NCI-H2081 treated with DMSO at 0.1 percent for 48 hours (cell line): Measurements from ENCODE around the gene FGF3.

Source experiments
- DNase-seq: peaks from one replicate; lab custom pipeline; 2025; lab: John Stamatoyannopoulos, UW

Gene FGF3

GRCh38 chr11:69818603-69819441, at the start of gene FGF3:
FGF3 (minus strand) TSS chr11:69819416; CDS start chr11:69818933, 483 bp downstream.
- no peak for DNase-seq

- no peak for DNase-seq
Observed at GRCh38 chr11:69868871-69869270, 49.7 kb upstream of the FGF3 start.

- no peak for DNase-seq
Observed at GRCh38 chr11:69868006-69868810, 49.0 kb upstream of the FGF3 start.

- no peak for DNase-seq
Observed at GRCh38 chr11:69867076-69868005, 48.1 kb upstream of the FGF3 start.

- DNase-seq: no peak
Observed at GRCh38 chr11:69866648-69867047, 47.4 kb upstream of the FGF3 start.

DNA sequence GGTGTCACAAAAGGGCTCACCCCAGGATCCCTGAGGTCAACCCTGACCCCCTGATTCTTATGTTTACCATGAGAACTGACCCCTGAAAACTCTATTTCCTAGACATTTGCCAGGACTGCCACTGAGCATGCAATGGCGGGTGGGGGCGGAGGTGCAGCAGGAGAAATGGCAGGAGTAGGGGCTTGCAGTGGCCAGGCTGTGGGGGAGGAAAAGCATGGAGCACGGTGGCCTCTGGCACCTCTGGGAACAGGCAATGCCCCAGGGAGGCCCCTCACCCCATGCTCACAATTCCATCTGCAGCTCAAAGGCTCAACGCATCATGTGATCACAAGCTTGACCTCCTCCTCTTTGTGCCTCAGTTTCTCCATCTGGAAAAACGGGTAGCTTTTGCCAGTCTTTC, 46.5 kb upstream of the FGF3 start:
- no peak for DNase-seq

DNA sequence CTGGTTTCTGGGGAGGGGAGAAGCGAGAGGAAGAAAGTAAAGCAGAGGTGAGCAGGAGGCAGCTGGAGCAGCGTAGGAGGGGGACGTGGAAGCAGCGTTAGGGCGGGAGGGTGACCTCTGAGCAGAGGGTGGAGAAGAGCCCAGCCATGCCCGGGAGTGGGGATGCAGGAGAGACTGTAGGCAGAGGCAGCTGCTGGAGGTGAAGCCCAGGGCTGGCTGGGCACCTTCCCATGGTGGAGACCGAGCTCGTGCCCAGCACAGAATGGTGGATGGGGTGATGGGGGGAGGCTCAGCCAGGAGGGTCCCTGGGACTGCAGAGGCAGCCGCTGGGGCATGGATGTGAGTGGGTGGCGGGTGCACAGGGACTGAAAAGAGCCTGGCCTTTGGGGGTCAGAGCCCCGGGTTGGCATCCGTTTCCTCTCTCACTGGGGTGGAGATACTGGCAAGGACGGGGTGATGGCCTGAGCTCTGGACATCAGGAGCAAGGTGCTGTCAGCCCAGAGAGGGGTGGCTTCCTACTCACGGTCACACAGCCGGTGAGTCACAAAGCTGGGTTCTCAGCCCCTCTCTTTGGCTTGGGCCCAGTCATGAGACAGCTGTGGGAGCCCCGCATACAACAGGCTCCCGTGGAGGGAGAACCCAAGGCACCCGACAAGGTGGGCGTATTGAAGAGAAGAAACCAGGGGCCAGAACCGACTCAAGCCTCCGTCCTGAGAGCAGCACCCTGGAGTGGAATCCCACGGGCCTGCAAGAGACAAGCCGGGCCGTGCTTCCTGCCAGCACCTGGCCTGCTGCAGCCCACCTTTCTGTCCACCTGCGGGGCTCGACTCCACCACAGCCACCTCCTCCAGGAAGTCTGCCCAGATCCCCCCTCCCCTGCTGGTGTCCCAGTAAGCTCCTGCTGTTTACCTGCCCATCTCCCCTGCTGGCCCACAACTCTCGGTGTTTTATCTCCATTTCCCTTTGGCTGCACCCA, 45.8 kb upstream of the FGF3 start:
- DNase-seq: no peak

GRCh38 chr11:69863544-69864200, 44.5 kb upstream of the FGF3 start:
- no peak for DNase-seq

GRCh38 chr11:69862797-69863543, 43.8 kb upstream of the FGF3 start:
- no peak for DNase-seq

- no peak for DNase-seq
Observed at GRCh38 chr11:69862331-69862771, 43.1 kb upstream of the FGF3 start.

GRCh38 chr11:69861901-69862300, 42.7 kb upstream of the FGF3 start:
- DNase-seq: no peak

DNA sequence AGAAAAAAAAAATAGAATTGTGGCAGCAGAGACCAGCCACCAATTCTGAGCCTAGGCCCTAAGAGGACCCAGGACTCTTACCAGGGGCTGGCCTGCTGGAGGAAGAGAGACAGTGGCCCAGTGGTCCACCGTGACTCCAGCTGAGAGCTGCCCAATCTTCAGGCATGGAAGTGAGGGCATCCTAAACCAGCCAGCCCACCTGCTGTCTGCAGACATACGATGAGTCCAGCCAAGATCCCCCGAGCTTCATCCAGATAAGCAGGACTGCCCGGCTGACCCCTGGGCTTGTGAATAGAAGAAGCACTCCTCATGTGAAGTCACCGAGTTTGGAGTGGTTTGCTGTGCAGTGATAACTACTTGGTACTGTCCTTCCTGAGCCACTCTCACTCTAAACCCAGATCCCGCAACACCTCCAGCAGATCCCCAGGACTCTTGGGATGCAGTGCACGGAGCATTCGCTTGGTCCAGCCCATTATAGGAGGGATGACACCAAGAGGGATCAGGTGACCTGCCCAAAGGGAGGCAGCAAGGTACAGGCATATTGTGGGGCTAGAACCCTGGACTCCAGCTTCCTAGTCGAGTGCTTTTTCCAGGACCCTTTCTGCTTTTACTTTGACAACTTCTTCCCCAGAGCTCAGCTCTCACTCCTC, 41.7 kb upstream of the FGF3 start:
- DNase-seq: no peak

DNA sequence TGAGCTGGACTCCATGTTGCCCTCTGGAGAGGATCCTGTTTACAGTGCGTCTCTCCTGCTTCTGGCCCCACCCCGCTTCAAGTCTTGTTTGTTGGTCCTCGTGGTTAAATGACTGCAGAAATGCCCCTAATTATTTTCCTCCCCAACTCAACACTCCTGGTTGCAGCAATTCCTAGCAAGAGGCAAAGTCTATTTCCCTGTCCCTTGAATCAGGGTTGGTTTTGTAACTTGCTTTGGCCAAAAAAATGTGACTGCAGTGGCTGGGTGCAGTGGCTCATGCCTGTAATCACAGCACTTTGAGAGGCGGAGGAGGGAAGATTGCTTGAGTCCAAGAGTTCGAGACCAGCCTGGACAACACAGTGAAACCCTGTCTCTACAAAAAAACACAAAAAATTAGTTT, 41.0 kb upstream of the FGF3 start:
- DNase-seq: no peak

DNA sequence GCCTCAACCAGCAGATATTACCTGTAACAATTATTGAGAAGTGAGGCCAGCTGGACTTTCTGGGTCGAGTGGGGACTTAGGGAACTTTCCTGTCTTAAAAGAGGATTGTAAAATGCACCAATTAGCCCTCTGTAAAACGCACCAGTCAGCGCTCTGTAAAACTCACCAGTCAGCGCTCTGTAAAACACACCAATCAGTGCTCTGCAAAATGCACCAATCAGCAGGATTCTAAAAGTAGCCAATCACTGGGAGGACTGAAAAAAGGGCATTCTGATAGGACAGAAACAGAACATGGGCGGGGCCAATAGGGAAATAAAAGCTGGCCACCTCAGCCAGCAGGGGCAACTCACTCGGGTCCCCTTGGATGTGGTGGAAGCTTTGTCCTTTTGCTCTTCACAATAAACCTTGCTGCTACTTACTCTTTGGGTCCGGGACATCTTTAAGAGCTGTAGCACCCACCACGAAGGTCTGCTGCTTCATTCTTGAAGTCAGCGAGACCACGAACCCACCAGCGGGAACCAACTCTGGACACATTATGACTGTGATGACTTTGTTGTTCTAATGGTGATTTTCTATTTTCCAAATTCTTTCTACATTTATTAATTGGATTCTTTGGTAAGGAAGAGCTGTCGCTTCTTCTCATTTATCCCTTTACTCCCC, 40.2 kb upstream of the FGF3 start:
- no peak for DNase-seq

GRCh38 chr11:69855421-69855820, 36.2 kb upstream of the FGF3 start:
- no peak for DNase-seq

- DNase-seq: no peak
Observed at GRCh38 chr11:69854713-69855112, 35.5 kb upstream of the FGF3 start.

DNA sequence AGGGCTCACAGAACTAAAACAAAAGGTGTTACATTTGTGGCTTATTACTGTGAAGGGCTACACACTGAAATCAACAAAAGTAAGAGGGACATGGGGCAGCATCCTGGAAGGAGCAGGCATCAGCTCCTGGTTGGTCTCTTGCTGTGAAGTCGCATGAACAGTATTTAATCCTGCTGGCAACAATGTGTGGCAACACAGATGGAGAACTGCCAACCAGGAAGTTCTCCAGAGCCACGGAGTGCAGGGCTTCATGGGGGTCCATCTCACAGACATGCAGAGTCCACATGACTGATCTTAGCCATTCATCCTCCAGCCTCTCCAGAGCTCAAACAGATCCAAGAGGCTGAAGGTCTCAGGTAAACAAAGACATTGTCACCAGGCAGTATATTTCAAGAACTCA, 32.8 kb upstream of the FGF3 start:
- DNase-seq: no peak

GRCh38 chr11:69848201-69848600, 29.0 kb upstream of the FGF3 start:
- no peak for DNase-seq

DNA sequence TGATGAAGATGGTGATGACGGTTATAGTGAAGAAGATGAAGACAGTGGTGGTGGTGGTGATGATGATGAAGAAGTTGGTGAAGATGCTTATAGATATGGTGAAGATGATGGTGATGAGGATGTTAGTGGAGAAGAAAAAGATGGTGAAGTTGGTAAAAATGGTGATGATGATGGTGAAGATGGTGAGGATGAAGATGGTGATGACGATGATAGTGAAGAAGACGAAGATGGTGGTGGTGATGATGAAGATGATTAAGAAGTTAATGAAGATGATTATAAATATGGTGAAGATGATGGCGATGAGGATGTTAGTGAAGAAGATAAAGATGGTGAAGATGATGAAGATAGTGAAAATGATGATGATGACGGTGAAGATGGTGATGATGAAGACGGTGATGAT, 25.2 kb upstream of the FGF3 start:
- no peak for DNase-seq
